Muscle layer of duodenum (tissue), 2 donors: Measurements from ENCODE around the gene GABRG3.

ENCODE experiments used
- H3K27ac ChIP-seq: one replicate; pipeline ENCODE4 v1.7.0; 2013; ENCODE audit warnings: mild to moderate bottlenecking, low read length
- H3K27me3 ChIP-seq: one replicate; pipeline ENCODE4 v1.7.0; 2013; ENCODE audit warnings: low read depth, mild to moderate bottlenecking, control low read depth, low read length
- H3K36me3 ChIP-seq, 2 donors: one replicate each; pipeline ENCODE4 v1.7.0; 2013; ENCODE audit warnings: low read length in 2 of 2, control low read depth in 1 of 2, mild to moderate bottlenecking in 1 of 2; ENCODE audit not compliant: insufficient read depth in 2 of 2, control insufficient read depth in 1 of 2
- H3K4me1 ChIP-seq, 2 donors: one replicate each; pipeline ENCODE4 v1.7.0; 2013; ENCODE audit warnings: low read length in 2 of 2, mild to moderate bottlenecking in 2 of 2, control low read depth in 1 of 2, moderate library complexity in 1 of 2; ENCODE audit not compliant: insufficient read depth in 2 of 2, control insufficient read depth in 1 of 2
- H3K4me3 ChIP-seq, 2 donors: one replicate each; pipeline ENCODE4 v1.7.0; 2013; ENCODE audit warnings: low read length in 2 of 2, low read depth in 1 of 2, mild to moderate bottlenecking in 1 of 2
- H3K9me3 ChIP-seq, 2 donors: one replicate each; pipeline ENCODE4 v1.7.0; 2013; ENCODE audit warnings: low read length in 2 of 2, control low read depth in 1 of 2, mild to moderate bottlenecking in 1 of 2; ENCODE audit not compliant: control insufficient read depth in 1 of 2
- donor health status: healthy.

GABRG3 gene

DNA sequence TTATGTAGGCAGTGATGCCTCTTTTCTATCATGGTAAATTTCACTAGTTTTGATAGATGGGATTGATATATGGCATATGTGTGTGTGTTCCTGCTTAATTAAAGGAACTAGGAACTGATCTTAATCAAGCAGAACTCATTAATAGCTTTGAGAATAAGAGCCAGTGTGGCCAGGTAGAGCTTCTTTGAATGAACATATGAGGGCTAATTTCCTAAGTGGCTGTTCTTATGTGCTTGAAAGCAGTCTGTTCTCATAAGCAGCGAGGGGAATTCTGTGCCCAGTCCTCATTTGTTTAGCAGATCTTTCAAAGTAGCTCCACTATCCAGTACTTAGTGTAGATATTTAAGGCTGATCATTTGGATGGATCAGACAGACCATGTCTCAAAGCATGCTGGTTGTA is 164.2 kb downstream of the GABRG3 start:
- Histone ChIP-seq H3K9me3 (peaks cover 0 to under 1% of the 10 kb centered on the region in 2 donors), H3K4me1 (no peaks in the 10 kb centered on the region), H3K36me3 (no peaks in the 10 kb centered on the region), H3K27me3 (no peaks in the 10 kb centered on the region), H3K4me3 (no peak overlapping the region), H3K27ac (no peak overlapping the region)

DNA sequence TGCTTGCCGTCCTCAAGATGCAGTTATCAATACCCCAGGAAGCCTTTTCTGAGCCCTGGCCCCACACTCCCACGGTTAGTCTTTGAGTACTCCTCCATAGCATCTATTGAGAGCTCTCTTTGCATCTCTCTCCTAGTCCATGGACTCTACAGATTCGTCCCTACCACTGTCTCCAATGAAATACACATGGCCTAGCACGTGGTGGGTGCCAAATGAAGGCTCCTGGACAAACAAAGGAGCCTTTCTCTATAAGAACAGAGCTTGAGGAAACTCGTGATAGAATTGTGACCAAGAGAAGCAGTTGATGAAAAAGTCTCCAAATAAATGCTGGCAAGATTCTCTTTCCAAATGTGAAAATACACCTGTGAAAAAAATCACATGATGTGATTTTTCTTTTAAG is 166.1 kb downstream of the GABRG3 start:
- Histone ChIP-seq H3K27ac (no peak overlapping the region), H3K27me3 (no peaks in the 10 kb centered on the region), H3K9me3 (no peaks in the 10 kb centered on the region), H3K4me1 (no peaks in the 10 kb centered on the region), H3K36me3 (no peaks in the 10 kb centered on the region), H3K4me3 (no peak overlapping the region)

DNA sequence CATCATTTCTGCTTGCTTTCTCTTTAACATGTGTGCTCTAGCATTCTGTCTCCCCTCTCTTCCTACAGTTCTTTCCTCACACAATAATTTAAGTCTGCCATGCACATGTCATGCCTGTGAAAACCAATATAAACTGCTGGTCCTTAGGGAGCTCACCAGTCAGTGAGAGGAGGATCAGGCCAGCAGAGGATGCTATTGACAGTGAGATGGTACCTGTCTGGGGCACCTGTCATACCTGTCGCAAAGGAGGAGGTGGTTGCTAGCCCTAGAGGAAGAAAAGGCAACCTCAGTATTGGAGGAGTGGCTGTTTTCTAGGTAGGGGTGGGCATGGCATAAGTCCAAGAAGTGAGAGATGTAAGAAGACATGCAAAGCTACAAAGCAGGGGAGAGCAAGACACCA is 194.6 kb downstream of the GABRG3 start:
- Histone ChIP-seq H3K27ac (no peak overlapping the region), H3K9me3 (no peaks in the 10 kb centered on the region), H3K27me3 (no peaks in the 10 kb centered on the region), H3K36me3 (no peaks in the 10 kb centered on the region), H3K4me3 (no peak overlapping the region), H3K4me1 (no peaks in the 10 kb centered on the region)

DNA sequence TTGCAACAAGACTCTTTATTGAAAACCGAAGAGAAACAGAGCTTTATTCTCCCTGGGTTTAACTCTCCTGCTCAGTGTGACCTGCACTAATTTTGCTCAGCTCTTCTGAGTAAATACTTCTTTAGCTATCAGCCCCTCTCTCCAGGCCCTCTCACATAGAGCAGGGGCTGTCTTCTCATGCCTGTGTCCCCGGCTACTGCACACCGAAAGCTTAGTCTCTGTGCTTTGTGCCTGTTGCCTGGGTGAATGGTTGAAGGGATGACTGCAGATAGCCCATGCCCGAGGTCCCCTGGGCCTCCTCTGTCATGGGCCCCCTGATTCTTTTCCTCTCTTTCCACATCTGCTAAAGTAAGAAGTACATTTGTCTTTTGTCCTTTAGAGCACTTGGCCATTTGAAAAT is 195.9 kb downstream of the GABRG3 start:
- Histone ChIP-seq H3K4me1 (no peaks in the 10 kb centered on the region), H3K9me3 (no peaks in the 10 kb centered on the region), H3K4me3 (no peak overlapping the region), H3K36me3 (no peaks in the 10 kb centered on the region), H3K27ac (no peak overlapping the region), H3K27me3 (no peaks in the 10 kb centered on the region)

DNA sequence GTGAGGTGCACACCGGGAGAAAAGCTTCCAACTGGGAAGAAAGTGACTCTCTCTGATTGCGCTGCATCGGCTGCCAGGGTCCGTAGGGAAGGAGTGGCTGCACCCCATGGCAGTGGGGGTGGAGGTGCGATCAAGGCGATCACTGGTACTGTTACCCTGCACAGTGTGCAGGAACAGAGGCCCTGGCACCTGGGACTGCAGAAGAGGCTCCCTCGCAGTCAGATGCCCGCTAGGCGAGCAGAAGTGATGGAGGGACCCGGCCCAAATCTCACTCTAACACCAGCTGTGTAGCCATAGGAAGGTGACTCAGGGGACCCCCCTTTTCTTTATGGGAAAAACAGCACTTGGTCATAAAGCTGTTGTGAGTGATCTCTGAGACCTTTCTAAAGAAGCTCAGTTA is 196.8 kb downstream of the GABRG3 start:
- Histone ChIP-seq H3K9me3 (no peaks in the 10 kb centered on the region), H3K36me3 (no peaks in the 10 kb centered on the region), H3K27me3 (no peaks in the 10 kb centered on the region), H3K4me1 (no peaks in the 10 kb centered on the region), H3K27ac (no peak overlapping the region), H3K4me3 (no peak overlapping the region)

DNA sequence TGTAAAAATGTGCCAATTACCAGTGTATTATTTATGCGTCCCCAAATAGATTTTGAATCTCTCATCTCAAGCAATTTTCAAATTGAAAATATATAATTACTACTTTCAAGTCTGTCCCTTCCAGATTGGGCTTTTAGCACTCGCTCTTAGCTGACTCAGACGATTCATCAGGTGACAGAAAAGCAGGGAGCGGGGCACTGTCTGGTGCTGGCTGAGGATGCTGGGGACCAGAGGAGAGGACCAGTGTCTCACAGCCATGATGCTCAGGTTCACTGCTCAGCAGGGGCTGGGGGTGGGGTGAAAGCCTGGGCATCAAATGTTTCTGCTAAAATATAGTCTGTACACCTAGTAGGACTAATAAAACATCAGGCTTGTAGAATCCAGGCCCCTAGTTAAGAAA is 199.9 kb downstream of the GABRG3 start:
- H3K4me3 ChIP-seq, result no peak overlapping the region
- H3K4me1 ChIP-seq, result no peaks in the 10 kb centered on the region
- H3K36me3 ChIP-seq, result no peaks in the 10 kb centered on the region
- no peaks in the 10 kb centered on the region for H3K27me3 ChIP-seq
- H3K27ac ChIP-seq, result no peak overlapping the region
- H3K9me3 ChIP-seq, result peaks cover 0 to 10% of the 10 kb centered on the region in 2 donors

DNA sequence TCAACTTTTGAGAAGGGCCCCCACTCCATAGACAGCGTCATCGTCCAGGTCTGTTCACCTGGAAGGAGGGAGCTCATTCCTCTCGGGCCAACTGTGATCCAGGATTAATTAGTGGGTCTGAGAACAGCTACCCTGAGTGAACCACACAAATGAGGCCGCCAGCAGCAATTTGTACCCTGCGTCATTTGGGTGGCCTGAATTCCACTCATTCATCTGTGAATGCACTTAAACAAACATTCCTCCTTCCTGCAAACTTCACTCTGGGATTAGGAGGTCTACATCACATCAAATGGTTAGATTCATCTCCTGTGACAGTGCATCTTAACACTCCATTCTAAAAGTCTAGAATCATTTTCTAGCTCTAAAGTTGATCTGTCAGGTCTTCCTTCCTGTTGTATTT is 201.8 kb downstream of the GABRG3 start:
- H3K27ac ChIP-seq, result no peak overlapping the region
- H3K27me3 ChIP-seq, result no peaks in the 10 kb centered on the region
- no peaks in the 10 kb centered on the region for H3K4me1 ChIP-seq
- no peak overlapping the region for H3K4me3 ChIP-seq
- no peaks in the 10 kb centered on the region for H3K36me3 ChIP-seq
- H3K9me3 ChIP-seq, result peaks cover 0 to 22% of the 10 kb centered on the region in 2 donors

DNA sequence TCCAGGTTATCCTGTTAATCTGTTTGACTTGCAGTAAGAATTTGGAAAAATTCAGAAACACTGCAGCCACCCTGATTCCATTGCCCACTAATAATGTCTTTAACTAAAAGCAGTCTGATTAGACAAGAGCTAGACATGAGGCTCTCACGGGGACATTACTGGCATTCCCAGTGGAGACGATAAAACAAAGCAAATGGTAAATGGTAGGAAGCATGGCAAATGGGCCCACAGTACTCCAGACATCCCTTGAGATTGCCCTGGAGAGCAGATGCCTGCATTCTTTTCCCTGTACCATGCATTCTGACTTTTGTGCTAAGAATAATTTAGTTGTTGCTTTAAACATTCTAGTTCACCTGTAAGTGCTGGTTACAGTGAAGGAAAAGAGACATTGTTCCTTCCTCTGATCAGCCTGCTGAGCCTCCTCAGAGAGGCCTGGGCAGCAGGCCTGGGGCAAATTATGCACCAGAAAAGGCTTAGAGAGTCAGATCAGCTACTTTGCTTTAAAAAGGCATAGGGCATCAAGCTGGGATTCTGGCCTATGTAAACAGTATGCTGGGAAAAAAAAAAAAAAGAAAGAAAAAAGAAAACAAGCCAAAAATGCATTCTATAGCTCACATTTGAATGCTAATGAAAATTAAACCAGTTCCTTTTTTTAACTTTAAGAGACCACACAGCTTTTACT is 204.6 kb downstream of the GABRG3 start:
- no peaks in the 10 kb centered on the region for H3K4me1 ChIP-seq

DNA sequence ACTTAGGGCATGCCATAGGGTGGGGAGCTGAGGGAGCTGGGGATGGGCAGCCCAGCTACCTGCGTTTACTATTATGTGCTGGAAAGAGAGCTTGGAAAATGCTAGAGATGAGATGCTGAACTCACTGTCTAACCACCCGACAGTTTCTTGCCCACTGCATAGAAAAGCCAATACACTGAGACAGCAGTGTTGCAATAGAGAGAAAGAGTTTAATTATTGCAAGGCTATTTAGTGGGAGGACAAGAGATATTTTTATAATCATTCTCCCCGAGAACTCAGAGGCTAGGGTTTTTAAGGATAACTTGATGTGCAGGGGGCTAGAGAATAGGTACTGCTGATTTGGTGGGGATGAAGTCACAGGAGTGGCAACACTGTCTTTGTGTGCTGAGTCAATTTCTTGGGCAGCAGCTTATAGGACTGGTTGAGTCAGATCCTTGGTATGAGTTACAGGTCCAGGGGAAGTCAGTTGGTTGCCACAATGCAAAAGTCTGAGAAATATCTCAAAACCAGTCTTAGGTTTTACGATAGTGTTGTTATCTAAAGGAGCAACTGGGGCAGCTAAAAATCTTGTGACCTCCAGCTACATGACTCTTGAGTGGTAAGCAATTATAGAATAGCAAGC is 205.9 kb downstream of the GABRG3 start:
- H3K27me3 ChIP-seq, result no peaks in the 10 kb centered on the region
- H3K9me3 ChIP-seq, result peaks cover 0 to 22% of the 10 kb centered on the region in 2 donors
- H3K4me1 ChIP-seq, result no peaks in the 10 kb centered on the region
- peak overlapping the region in 1 of 2 donors; percentile 9 for H3K4me3 ChIP-seq
- no peak overlapping the region for H3K27ac ChIP-seq
- no peaks in the 10 kb centered on the region for H3K36me3 ChIP-seq

More for the DNA sequence above, 204.6 kb downstream of the GABRG3 start:
- H3K9me3 ChIP-seq, result peaks cover 0 to 22% of the 10 kb centered on the region in 2 donors
- H3K4me3 ChIP-seq, result no peak overlapping the region
- H3K36me3 ChIP-seq, result no peaks in the 10 kb centered on the region
- H3K27me3 ChIP-seq, result no peaks in the 10 kb centered on the region
- H3K27ac ChIP-seq, result no peak overlapping the region

DNA sequence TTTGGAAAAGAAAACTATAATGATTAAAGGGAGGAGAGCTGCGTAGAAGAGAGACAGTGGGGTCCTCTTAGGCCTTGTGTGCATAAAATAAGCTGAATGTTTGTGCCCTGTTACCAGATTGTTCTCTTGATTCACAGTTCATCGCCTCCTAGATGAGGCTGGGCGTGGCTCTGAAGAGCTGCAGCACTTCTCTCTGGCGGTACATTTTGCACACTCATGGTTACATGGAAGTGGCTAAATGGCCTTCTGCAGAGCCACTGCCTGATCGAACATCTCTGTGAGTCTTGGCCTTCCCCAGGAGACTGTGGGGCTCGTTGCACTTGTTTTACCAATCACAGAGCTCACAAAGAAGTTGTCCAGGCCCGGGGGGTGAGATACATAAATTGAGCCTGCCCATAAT is 208.8 kb downstream of the GABRG3 start:
- no peaks in the 10 kb centered on the region for H3K4me1 ChIP-seq
- no peak overlapping the region for H3K4me3 ChIP-seq
- H3K27ac ChIP-seq, result no peak overlapping the region
- peaks cover 0 to 22% of the 10 kb centered on the region in 2 donors for H3K9me3 ChIP-seq
- H3K36me3 ChIP-seq, result no peaks in the 10 kb centered on the region
- H3K27me3 ChIP-seq, result no peaks in the 10 kb centered on the region

DNA sequence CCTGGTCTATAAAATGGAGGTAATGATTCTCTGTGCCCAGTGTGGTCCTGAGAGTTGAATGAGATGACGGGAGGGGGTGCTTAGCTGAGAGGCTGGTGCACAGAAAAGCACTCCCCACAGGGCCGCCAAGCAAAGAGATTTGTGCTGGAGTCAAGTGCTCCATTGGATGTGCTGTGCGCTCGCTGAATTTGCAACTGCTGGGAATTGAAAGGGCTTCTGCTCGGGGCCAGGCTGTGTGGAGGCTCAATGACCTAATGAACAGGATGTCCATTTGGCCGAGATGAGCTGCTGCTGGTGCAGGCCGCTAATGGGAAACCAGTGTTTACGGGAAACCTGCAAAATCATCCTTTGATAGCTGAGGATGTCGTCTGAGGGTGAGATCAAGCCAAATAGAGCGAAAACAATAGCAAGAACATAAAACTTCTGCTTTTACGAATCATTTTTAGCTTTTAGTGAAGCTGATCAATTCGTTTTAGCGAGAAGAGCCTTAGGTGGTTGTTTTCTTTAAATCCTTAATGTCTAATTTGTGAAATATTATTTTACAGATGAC is 211.7 kb downstream of the GABRG3 start:
- Histone ChIP-seq H3K27me3 (no peaks in the 10 kb centered on the region), H3K4me1 (no peaks in the 10 kb centered on the region), H3K27ac (no peak overlapping the region), H3K9me3 (peaks cover 0 to 2% of the 10 kb centered on the region in 2 donors), H3K4me3 (no peak overlapping the region), H3K36me3 (no peaks in the 10 kb centered on the region)
